ENCODE measurements around the gene PRKCZ. TPM values are rescaled to one million over a fixed set of nuclear protein-coding genes. Genes with fewer than 3 reads are reported as not detected.

Gene PRKCZ
- polyA plus RNA-seq, 1 of the 3 experiments (the other 2 are of a cell fraction), result 24.2 TPM

DNA sequence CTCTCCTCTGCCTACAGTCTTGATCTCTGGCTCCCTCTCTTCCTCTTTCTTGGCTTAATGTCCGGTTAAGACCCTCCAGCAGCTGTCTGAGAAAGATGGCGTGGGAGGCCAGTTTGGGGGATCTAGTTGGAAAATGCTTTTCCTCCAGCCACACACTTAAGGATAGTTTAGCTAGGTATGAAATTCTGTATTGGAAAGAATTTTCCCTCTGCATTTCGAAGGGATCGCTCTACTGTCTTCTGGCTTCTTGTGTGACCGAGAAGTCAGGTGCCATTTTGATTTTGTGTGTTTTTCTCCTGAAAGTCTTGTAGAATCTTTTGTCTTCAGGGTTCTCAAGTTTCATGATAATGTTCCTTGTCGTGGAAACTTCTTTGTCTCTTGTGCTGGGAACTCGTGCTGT lies 28.0 kb downstream of the PRKCZ start:
- Histone ChIP-seq H3K9ac (no peak overlapping the region), H3K4me2 (no peak overlapping the region), H3K4me3 (ENCODE audit: low read depth in 2 of 2, low read length in 1 of 2) (no peak overlapping the region; a peak in 1 of 4 replicates), H3K36me3 (replicated peaks in 1 of 2; ENCODE audit: control insufficient read depth in 1 of 2, insufficient read depth in 2 of 2, low read length in 1 of 2) (no peaks in the 10 kb centered on the region), H3K9me3 (0 out of 2 replicates have a peak, but pooled peaks cover 8% of the 10 kb centered on the region), H3K27ac (ENCODE audit: low read depth in 2 of 2, low read length in 1 of 2) (no peak overlapping the region), H4K20me1 (ENCODE audit: insufficient read depth) (no peaks in the 10 kb centered on the region), H3F3A (replicated peaks; ENCODE audit: insufficient read depth) (no peaks in the 10 kb centered on the region), H3K79me2 (ENCODE audit: insufficient read depth) (0 out of 2 replicates have a peak, but pooled peaks cover 3% of the 10 kb centered on the region), H2AFZ (ENCODE audit: low read depth) (no peak overlapping the region), H3K27me3 (ENCODE audit: insufficient read depth) (no peaks in the 10 kb centered on the region), H3K9me2 (no peaks in the 10 kb centered on the region), H3K4me1 (ENCODE audit: control insufficient read depth in 1 of 2, insufficient read depth in 2 of 2, low read depth in 1 of 2, low read length in 1 of 2) (peaks cover 0 to 17% of the 10 kb centered on the region in 2 experiments; a peak in 1 of 4 replicates)
- ChIA-PET POLR2A (no interaction called here), CTCF (interaction anchor here (0.8 to 1.5 kb wide), 3 partner anchors 31 to 62 kb away, joined by 3 to 7 read pairs (median 3); no protein-coding TSS in a partner anchor)
- DNase-seq, result no peak
- WGBS (ENCODE audit: low lambda C conversion rate), result 81% methylated on average over 7 of the region's 7 CpGs
- TF ChIP-seq NFIC (IDR thresholded peaks at IDR 0.05; ENCODE audit: borderline replicate concordance) (no peak), TAF1 (IDR thresholded peaks at IDR 0.05; ENCODE audit: borderline replicate concordance, low read depth, low read length) (no peak), YY1 (IDR thresholded peaks at IDR 0.05; ENCODE audit: low read depth) (no peak), CHD2 (IDR thresholded peaks at IDR 0.05; ENCODE audit: low read length, partially characterized antibody) (no peak), RAD21 (IDR thresholded peaks at IDR 0.05; ENCODE audit: low read length) (no peak), SMC3 (IDR thresholded peaks at IDR 0.05; ENCODE audit: low read depth, low read length) (no peak)
- TF ChIP-seq, protein P1, sequence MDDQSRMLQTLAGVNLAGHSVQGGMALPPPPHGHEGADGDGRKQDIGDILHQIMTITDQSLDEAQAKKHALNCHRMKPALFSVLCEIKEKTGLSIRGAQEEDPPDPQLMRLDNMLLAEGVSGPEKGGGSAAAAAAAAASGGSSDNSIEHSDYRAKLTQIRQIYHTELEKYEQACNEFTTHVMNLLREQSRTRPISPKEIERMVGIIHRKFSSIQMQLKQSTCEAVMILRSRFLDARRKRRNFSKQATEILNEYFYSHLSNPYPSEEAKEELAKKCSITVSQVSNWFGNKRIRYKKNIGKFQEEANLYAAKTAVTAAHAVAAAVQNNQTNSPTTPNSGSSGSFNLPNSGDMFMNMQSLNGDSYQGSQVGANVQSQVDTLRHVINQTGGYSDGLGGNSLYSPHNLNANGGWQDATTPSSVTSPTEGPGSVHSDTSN (IDR thresholded peaks at IDR 0.05), result no peak

DNA sequence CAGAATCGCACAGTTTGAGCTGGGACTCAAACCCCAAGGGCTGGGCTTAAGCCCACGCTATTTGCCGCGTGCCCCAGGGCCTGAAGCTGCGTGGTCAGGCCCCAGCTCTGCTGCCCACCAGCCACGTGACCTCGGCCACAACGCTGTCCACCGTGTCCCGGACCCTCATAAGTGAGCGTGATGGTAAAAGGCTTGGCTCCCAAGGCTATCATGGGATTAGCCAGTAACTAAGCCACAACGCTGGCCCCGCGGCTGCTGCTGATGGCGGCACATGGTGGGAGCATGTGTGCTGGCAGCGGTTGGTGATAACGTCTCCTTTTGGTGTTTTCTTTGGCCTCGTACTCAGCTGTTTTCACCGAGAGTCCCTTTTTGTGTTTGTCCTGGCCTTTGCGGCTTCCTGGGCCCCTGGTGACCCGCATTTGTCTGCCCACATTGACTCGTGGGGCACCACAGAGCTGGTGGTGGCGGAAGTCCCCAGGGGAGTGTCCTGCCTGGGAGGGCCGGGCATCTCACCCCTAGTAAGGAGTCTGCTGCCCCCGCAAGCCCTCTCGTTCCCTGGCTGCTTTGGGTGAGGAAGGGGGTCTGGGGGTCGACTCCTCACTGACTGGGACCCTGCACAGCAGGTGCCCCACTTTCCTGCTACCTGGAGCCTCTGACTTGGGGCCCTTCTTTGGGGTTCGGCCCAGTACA lies 29.3 kb downstream of the PRKCZ start:
- no peak overlapping the region for H3K9ac ChIP-seq
- H3K27me3 ChIP-seq (ENCODE audit: insufficient read depth), result no peaks in the 10 kb centered on the region
- 0 out of 2 replicates have a peak, but pooled peaks cover 8% of the 10 kb centered on the region for H3K9me3 ChIP-seq
- no peak overlapping the region for H2AFZ ChIP-seq (ENCODE audit: low read depth)
- DNase-seq, result no peak
- no peak overlapping the region for H3K4me2 ChIP-seq
- H3K36me3 ChIP-seq (replicated peaks in 1 of 2; ENCODE audit: control insufficient read depth in 1 of 2, insufficient read depth in 2 of 2, low read length in 1 of 2), result no peaks in the 10 kb centered on the region
- no peak overlapping the region for H3K4me3 ChIP-seq (ENCODE audit: low read depth in 2 of 2, low read length in 1 of 2)
- H3K4me1 ChIP-seq (ENCODE audit: control insufficient read depth in 1 of 2, insufficient read depth in 2 of 2, low read depth in 1 of 2, low read length in 1 of 2), result peaks cover 0 to 8% of the 10 kb centered on the region in 2 experiments; a peak in 1 of 4 replicates
- no peaks in the 10 kb centered on the region for H3K9me2 ChIP-seq
- CTCF ChIA-PET, result no interaction called here
- TF ChIP-seq FOXJ3 (CRISPR knock-in tag; IDR thresholded peaks at IDR 0.05), result no peak
- no peak for TF ChIP-seq ELF1 (IDR thresholded peaks at IDR 0.05)
- TF ChIP-seq, protein P1 (IDR thresholded peaks at IDR 0.05), result no peak
- TF ChIP-seq TEAD4 (IDR thresholded peaks at IDR 0.05; ENCODE audit: borderline replicate concordance, insufficient read depth), result no peak
- TF ChIP-seq, protein P2, sequence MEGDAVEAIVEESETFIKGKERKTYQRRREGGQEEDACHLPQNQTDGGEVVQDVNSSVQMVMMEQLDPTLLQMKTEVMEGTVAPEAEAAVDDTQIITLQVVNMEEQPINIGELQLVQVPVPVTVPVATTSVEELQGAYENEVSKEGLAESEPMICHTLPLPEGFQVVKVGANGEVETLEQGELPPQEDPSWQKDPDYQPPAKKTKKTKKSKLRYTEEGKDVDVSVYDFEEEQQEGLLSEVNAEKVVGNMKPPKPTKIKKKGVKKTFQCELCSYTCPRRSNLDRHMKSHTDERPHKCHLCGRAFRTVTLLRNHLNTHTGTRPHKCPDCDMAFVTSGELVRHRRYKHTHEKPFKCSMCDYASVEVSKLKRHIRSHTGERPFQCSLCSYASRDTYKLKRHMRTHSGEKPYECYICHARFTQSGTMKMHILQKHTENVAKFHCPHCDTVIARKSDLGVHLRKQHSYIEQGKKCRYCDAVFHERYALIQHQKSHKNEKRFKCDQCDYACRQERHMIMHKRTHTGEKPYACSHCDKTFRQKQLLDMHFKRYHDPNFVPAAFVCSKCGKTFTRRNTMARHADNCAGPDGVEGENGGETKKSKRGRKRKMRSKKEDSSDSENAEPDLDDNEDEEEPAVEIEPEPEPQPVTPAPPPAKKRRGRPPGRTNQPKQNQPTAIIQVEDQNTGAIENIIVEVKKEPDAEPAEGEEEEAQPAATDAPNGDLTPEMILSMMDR (IDR thresholded peaks at IDR 0.05), result no peak
- no peak for TF ChIP-seq FOXM1 (IDR thresholded peaks at IDR 0.05; ENCODE audit: low read depth)
- no peak for TF ChIP-seq GABPA (IDR thresholded peaks at IDR 0.05; ENCODE audit: low read depth)
- no peak for TF ChIP-seq MXI1 (IDR thresholded peaks at IDR 0.05; ENCODE audit: low read depth, low read length)
- TF ChIP-seq POLR2AphosphoS5 (IDR thresholded peaks at IDR 0.05; ENCODE audit: low read depth, low read length), result no peak
- TF ChIP-seq JUND (IDR thresholded peaks at IDR 0.05), result no peak
- no peak for TF ChIP-seq YY1 (IDR thresholded peaks at IDR 0.05; ENCODE audit: low read depth)
- no peak for TF ChIP-seq MEF2A (IDR thresholded peaks at IDR 0.05; ENCODE audit: borderline replicate concordance, low read depth)
- TF ChIP-seq, protein P3, sequence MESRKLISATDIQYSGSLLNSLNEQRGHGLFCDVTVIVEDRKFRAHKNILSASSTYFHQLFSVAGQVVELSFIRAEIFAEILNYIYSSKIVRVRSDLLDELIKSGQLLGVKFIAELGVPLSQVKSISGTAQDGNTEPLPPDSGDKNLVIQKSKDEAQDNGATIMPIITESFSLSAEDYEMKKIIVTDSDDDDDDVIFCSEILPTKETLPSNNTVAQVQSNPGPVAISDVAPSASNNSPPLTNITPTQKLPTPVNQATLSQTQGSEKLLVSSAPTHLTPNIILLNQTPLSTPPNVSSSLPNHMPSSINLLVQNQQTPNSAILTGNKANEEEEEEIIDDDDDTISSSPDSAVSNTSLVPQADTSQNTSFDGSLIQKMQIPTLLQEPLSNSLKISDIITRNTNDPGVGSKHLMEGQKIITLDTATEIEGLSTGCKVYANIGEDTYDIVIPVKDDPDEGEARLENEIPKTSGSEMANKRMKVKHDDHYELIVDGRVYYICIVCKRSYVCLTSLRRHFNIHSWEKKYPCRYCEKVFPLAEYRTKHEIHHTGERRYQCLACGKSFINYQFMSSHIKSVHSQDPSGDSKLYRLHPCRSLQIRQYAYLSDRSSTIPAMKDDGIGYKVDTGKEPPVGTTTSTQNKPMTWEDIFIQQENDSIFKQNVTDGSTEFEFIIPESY (IDR thresholded peaks at IDR 0.05; ENCODE audit: borderline replicate concordance, low read depth), result no peak
- no peak overlapping the region for H3K27ac ChIP-seq (ENCODE audit: low read depth in 2 of 2, low read length in 1 of 2)
- 91% methylated on average over 18 of the region's 28 CpGs for WGBS (ENCODE audit: low lambda C conversion rate)
- H3K79me2 ChIP-seq (ENCODE audit: insufficient read depth), result 0 out of 2 replicates have a peak, but pooled peaks cover under 1% of the 10 kb centered on the region
- POLR2A ChIA-PET, result no interaction called here
- H4K20me1 ChIP-seq (ENCODE audit: insufficient read depth), result no peaks in the 10 kb centered on the region
- H3F3A ChIP-seq (replicated peaks; ENCODE audit: insufficient read depth), result no peaks in the 10 kb centered on the region

Measured in SK-N-SH (cell line).